Measurements from ENCODE around the gene OR56A3.

DNA sequence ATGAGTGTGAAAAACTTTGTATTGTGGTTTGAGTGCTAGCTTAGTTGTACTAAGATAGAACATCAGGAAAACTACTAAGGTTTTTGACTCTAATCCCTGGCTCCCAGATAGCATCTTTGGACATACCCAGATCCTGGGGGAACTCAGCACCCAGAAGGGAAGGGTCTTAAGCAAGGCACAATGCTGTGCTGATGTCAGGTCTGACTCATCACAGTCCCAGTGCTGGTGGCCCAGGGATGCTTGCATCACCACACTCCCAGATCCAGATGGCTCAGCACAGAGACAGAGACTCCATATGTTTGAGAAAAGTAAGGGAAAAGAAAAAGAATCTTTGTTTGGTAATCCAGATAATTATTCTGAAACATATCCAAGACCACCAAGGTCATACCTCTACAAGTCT is 18.3 kb upstream of the OR56A3 start:
- TF ChIP-seq, protein P1, sequence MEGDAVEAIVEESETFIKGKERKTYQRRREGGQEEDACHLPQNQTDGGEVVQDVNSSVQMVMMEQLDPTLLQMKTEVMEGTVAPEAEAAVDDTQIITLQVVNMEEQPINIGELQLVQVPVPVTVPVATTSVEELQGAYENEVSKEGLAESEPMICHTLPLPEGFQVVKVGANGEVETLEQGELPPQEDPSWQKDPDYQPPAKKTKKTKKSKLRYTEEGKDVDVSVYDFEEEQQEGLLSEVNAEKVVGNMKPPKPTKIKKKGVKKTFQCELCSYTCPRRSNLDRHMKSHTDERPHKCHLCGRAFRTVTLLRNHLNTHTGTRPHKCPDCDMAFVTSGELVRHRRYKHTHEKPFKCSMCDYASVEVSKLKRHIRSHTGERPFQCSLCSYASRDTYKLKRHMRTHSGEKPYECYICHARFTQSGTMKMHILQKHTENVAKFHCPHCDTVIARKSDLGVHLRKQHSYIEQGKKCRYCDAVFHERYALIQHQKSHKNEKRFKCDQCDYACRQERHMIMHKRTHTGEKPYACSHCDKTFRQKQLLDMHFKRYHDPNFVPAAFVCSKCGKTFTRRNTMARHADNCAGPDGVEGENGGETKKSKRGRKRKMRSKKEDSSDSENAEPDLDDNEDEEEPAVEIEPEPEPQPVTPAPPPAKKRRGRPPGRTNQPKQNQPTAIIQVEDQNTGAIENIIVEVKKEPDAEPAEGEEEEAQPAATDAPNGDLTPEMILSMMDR (IDR thresholded peaks at IDR 0.05; ENCODE audit: low read length) = no peak
- TF ChIP-seq EZH2 (IDR thresholded peaks at IDR 0.05; ENCODE audit: borderline replicate concordance, low read length) = no peak
